B cell (primary cell): Measurements from ENCODE around the gene KLHL18. TPM values are rescaled to one million over a fixed set of nuclear protein-coding genes. Genes with fewer than 3 reads are reported as not detected.

ENCODE experiments used
- ATAC-seq: fragments of 200-7000 bp; cut with Tn5 transposase; one replicate; pipeline ENCODE4 v1.10.0; 2021; ENCODE audit warnings: low read depth, mild to moderate bottlenecking, moderate number of reproducible peaks, moderate library complexity
- CTCF ChIA-PET: fragments of 350-600 bp; sonication (Branson Sonifier 250); formaldehyde crosslinking; loops from one replicate; lab custom pipeline; 2021; ENCODE audit warnings: antibody characterized with exemption, inconsistent platforms; lab: Charles Lee
- POLR2A ChIA-PET: fragments of 350-600 bp; sonication (Branson Sonifier 250); formaldehyde crosslinking; loops from one replicate; lab custom pipeline; 2021; ENCODE audit warnings: antibody characterized with exemption; lab: Charles Lee
- DNase-seq: peaks from one replicate; pipeline ENCODE4 v3.0.0; 2013
- H2AFZ ChIP-seq: 2 replicates; pipeline ENCODE4 v1.6.1; 2012; ENCODE audit warnings: mild to moderate bottlenecking, low read depth, low read length; ENCODE audit not compliant: insufficient read depth, poor library complexity, severe bottlenecking
- H3K27ac ChIP-seq, 2 donors: 1 replicate in 1 of 2; 2 replicates in 1 of 2; pipeline ENCODE4 v1.5.1; 2012 to 2013; ENCODE audit warnings: low read length in 2 of 2, mild to moderate bottlenecking in 2 of 2, moderate library complexity in 1 of 2
- H3K27me3 ChIP-seq, 4 experiments: fragments of 200-600 bp in 1 of 4; sonication (generic) in 1 of 4; replicated peaks in 1 of 4; 1 replicate in 2 of 4; 2 replicates in 2 of 4; pipeline versions ENCODE4 v1.6.1 to v1.7.0; 2013 to 2016; ENCODE audit warnings: low read length in 3 of 4, mild to moderate bottlenecking in 2 of 4, mixed read lengths in 1 of 4, moderate library complexity in 1 of 4; ENCODE audit not compliant: insufficient read depth in 4 of 4, control insufficient read depth in 3 of 4; ENCODE audit errors: control extremely low read depth in 1 of 4
- H3K36me3 ChIP-seq, 2 experiments: replicated peaks in 1 of 2; 1 replicate in 1 of 2; 2 replicates in 1 of 2; pipeline versions ENCODE4 v1.6.1 to v1.7.1; 2013; ENCODE audit warnings: low read length in 1 of 2; ENCODE audit not compliant: insufficient read depth in 2 of 2, control insufficient read depth in 1 of 2; ENCODE audit errors: control extremely low read depth in 1 of 2, extremely low read depth in 1 of 2
- H3K4me1 ChIP-seq, 2 donors: fragments of 200-600 bp in 1 of 2; sonication (generic) in 1 of 2; 1 replicate in 1 of 2; 2 replicates in 1 of 2; pipeline versions ENCODE4 v1.5.1 to v1.6.1; 2013 to 2017; ENCODE audit warnings: low read length in 2 of 2; ENCODE audit not compliant: control insufficient read depth in 2 of 2, insufficient read depth in 2 of 2
- H3K4me2 ChIP-seq: replicated peaks from 2 replicates; pipeline ENCODE3; 2012; ENCODE audit warnings: mild to moderate bottlenecking, low read depth, low read length; ENCODE audit not compliant: poor library complexity, severe bottlenecking
- H3K4me3 ChIP-seq, 5 experiments: fragments of 200-600 bp in 1 of 5; sonication (generic) in 1 of 5; 1 replicate in 3 of 5; 2 replicates in 2 of 5; pipeline versions ENCODE4 v1.5.1 to v1.7.0; 2011 to 2016; ENCODE audit warnings: low read length in 4 of 5, mild to moderate bottlenecking in 4 of 5, low read depth in 2 of 5, control low read depth in 1 of 5, moderate library complexity in 1 of 5; ENCODE audit not compliant: insufficient read depth in 1 of 5; ENCODE audit errors: control extremely low read depth in 1 of 5, extremely low read depth in 1 of 5
- H3K79me2 ChIP-seq: fragments of 200-600 bp; sonication (generic); one replicate; pipeline ENCODE4 v1.6.0; 2016; ENCODE audit warnings: low read length; ENCODE audit not compliant: control insufficient read depth, insufficient read depth
- H3K9ac ChIP-seq: fragments of 200-600 bp; sonication (generic); 2 replicates; pipeline ENCODE4 v1.6.1; 2017; ENCODE audit warnings: mild to moderate bottlenecking, low read length, moderate library complexity
- H3K9me3 ChIP-seq, 3 donors: one replicate each; pipeline versions ENCODE4 v1.6.1 to v1.7.1; 2013; ENCODE audit warnings: low read length in 2 of 3; ENCODE audit not compliant: control insufficient read depth in 2 of 3, insufficient read depth in 1 of 3; ENCODE audit errors: control extremely low read depth in 1 of 3
- H4K20me1 ChIP-seq: 2 replicates; pipeline ENCODE4 v1.6.0; 2012; ENCODE audit warnings: mild to moderate bottlenecking, low read length; ENCODE audit not compliant: insufficient read depth, control insufficient read depth, poor library complexity, severe bottlenecking
- H3K27ac Mint-ChIP-seq: one replicate; pipeline ENCODE4 v1.8.0; 2021; ENCODE audit warnings: mixed read lengths
- H3K27me3 Mint-ChIP-seq: one replicate; pipeline ENCODE4 v1.8.0; 2021; ENCODE audit warnings: mixed read lengths
- H3K4me1 Mint-ChIP-seq: one replicate; pipeline ENCODE4 v1.8.0; 2021; ENCODE audit warnings: mixed read lengths
- H3K4me3 Mint-ChIP-seq: one replicate; pipeline ENCODE4 v1.8.0; 2021; ENCODE audit warnings: mixed read lengths
- H3K9me3 Mint-ChIP-seq: one replicate; pipeline ENCODE4 v1.8.0; 2022; ENCODE audit warnings: mixed read lengths; ENCODE audit not compliant: insufficient read depth
- CTCF ChIP-seq: fragments of 200-600 bp; IDR thresholded peaks from one replicate; pipeline ENCODE4 v1.8.0; 2022; ENCODE audit warnings: antibody characterized with exemption, mild to moderate bottlenecking
- EZH2 ChIP-seq: IDR thresholded peaks from 2 replicates; pipeline ENCODE4 v1.6.1; 2012; ENCODE audit warnings: borderline replicate concordance, low read depth, mild to moderate bottlenecking, moderate library complexity, low read length; ENCODE audit not compliant: insufficient read depth, poor library complexity, severe bottlenecking
- WGBS: methylation state at CpG from one replicate; pipeline ENCODE4 v1.1.5; 2013; ENCODE audit warnings: missing lambda C conversion rate; ENCODE audit not compliant: insufficient coverage; 5-methylcytosine and 5-hydroxymethylcytosine counted together
- intact Hi-C: fragments of 100-400 bp; cut with micrococcal nuclease; formaldehyde crosslinking; loops from one replicate; pipeline ENCODE4 v1.10.0; 2022
- polyA plus RNA-seq: library from polyadenylated mRNA; depleted of rRNA; stranded (reverse); fragments of >200 nt; gene quantifications from 2 replicates; pipeline ENCODE4 v1.2.3, GENCODE V29; 2012
- total RNA-seq, 2 donors: library from RNA; stranded (reverse); fragments of 120-200 nt in 1 of 2; gene quantifications; 1 replicate in 1 of 2; 2 replicates in 1 of 2; pipeline versions ENCODE4 v1.2.3 to v1.2.4, GENCODE V29; 2013 to 2022

Gene KLHL18
- total and polyA plus RNA-seq, 2 donors (not counting 1 experiment from before 2014, with no cell fraction given), result 30.9 to 50.8 TPM

GRCh38 chr3:47378869-47379268 is 96.1 kb downstream of the KLHL18 start:
- Histone ChIP-seq H3K36me3 (no peaks in the 10 kb centered on the region), H3K27me3 (no peaks in the 10 kb centered on the region), H3K4me1 (peaks cover 21 to 31% of the 10 kb centered on the region in 2 donors), H3K4me2 (no peak overlapping the region), H3K79me2 (peaks cover 46% of the 10 kb centered on the region), H2AFZ (no peak overlapping the region), H4K20me1 (peaks cover 24% of the 10 kb centered on the region), H3K4me3 (no peak overlapping the region), H3K9me3 (no peaks in the 10 kb centered on the region), H3K9ac (no peak overlapping the region), H3K27ac (no peak overlapping the region)
- ATAC-seq, result no peak
- Mint-ChIP-seq H3K27me3 (no peaks in the 10 kb centered on the region), H3K9me3 (no peaks in the 10 kb centered on the region), H3K4me3 (no peak overlapping the region), H3K4me1 (peaks cover 45% of the 10 kb centered on the region), H3K27ac (no peak overlapping the region)
- DNase-seq, result no peak
- TF ChIP-seq EZH2 (no peak), CTCF (no peak)
- intact Hi-C loops, result no loop called here
- CTCF ChIA-PET, result no interaction called here
- POLR2A ChIA-PET, result no interaction called here

GRCh38 chr3:47379411-47379899 is 96.7 kb downstream of the KLHL18 start:
- Histone ChIP-seq H3K4me3 (peak overlapping the region in 3 of 5 experiments; percentile 74 to 96 (median 95)), H3K79me2 (peaks cover 52% of the 10 kb centered on the region), H3K9me3 (no peaks in the 10 kb centered on the region), H3K36me3 (no peaks in the 10 kb centered on the region), H3K4me2 (peak overlapping the region; percentile 82), H4K20me1 (peaks cover 27% of the 10 kb centered on the region), H3K27me3 (no peaks in the 10 kb centered on the region), H3K4me1 (peaks cover 21 to 31% of the 10 kb centered on the region in 2 donors), H3K9ac (peak overlapping the region; percentile 81), H3K27ac (peak overlapping the region in 1 of 2 donors; percentile 95), H2AFZ (peak overlapping the region; percentile 85)
- Mint-ChIP-seq H3K4me1 (peaks cover 46% of the 10 kb centered on the region), H3K4me3 (peak overlapping the region; percentile 100), H3K27me3 (no peaks in the 10 kb centered on the region), H3K27ac (peak overlapping the region; percentile 99), H3K9me3 (no peaks in the 10 kb centered on the region)
- no peak for DNase-seq
- WGBS, result 94% methylated on average over 19 of the region's 19 CpGs
- ATAC-seq, result no peak
- ChIA-PET CTCF (interaction anchor here (1.9 kb wide), 1 partner anchor 216 kb away, joined by 4 read pairs; the partner anchor contains the start of gene SETD2), POLR2A (interaction anchor here (1.5 kb wide), 1 partner anchor 9 kb away, joined by 5 read pairs; no protein-coding TSS in a partner anchor)
- intact Hi-C loops, result no loop called here
- TF ChIP-seq EZH2 (no peak), CTCF (no peak)
